ENCODE data around the gene WBP4. TPM values are rescaled to one million over a fixed set of nuclear protein-coding genes. Genes with fewer than 3 reads are reported as not detected.
"Not testable (repeated sequence)": the region's sequence is repeated elsewhere in the genome, so short reads cannot be mapped to it uniquely, and the experiment has no call there.

Gene WBP4
- total and polyA plus RNA-seq, 9 donors: 11.7 to 17.5 (median 16.7) TPM

DNA sequence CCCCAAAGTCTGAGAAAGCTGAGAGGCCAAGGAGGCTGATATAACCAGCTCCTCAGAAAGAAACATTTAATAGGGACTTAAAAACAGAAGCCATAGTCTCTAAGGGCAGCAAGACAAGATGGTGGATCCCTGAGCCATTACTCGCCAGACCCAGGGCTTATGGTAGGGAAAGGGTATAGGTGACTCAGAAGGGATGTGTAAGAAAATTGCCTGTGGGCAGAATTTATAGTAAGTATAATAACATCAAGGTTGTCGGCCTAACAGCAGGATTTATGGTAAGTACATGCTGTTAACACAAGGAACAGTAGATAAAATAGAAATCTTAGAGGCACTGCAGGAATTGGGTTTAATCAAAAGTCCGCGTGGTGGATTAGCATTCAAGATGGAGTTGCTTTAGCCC is 56.6 kb downstream of the WBP4 start:
- Histone ChIP-seq H3K27me3 (ENCODE audit: control insufficient read depth, insufficient read depth, low read length) (no peaks in the 10 kb centered on the region), H3K4me3 (ENCODE audit: low read length) (no peak overlapping the region), H3K4me1 (ENCODE audit: control insufficient read depth, insufficient read depth, low read length) (no peaks in the 10 kb centered on the region), H3K27ac (ENCODE audit: low read length) (no peak overlapping the region), H3K9me3 (replicated peaks; ENCODE audit: control insufficient read depth, low read depth, low read length) (no peaks in the 10 kb centered on the region), H3K36me3 (ENCODE audit: control insufficient read depth, insufficient read depth, low read length) (no peaks in the 10 kb centered on the region)
- DNase-seq: no peak
- 71% methylated on average over 1 of the region's 4 CpGs for WGBS (ENCODE audit: insufficient coverage)

- peak; percentile 54 for DNase-seq
- Histone ChIP-seq H3K4me1 (ENCODE audit: control insufficient read depth, insufficient read depth, low read length) (no peaks in the 10 kb centered on the region), H3K9me3 (replicated peaks; ENCODE audit: control insufficient read depth, low read depth, low read length) (no peaks in the 10 kb centered on the region), H3K27ac (ENCODE audit: low read length) (no peak overlapping the region), H3K4me3 (ENCODE audit: low read length) (no peak overlapping the region), H3K36me3 (ENCODE audit: control insufficient read depth, insufficient read depth, low read length) (no peaks in the 10 kb centered on the region), H3K27me3 (ENCODE audit: control insufficient read depth, insufficient read depth, low read length) (no peaks in the 10 kb centered on the region)
- WGBS (ENCODE audit: insufficient coverage): no CpG with 5 or more reads among the region's 2 CpGs
These were observed 61.5 kb downstream of the WBP4 start for GRCh38 chr13:41122838-41123237.

GRCh38 chr13:41127701-41128100 is 66.4 kb downstream of the WBP4 start:
- Histone ChIP-seq H3K9me3 (replicated peaks; ENCODE audit: control insufficient read depth, low read depth, low read length) (no peaks in the 10 kb centered on the region), H3K4me3 (ENCODE audit: low read length) (no peak overlapping the region), H3K4me1 (ENCODE audit: control insufficient read depth, insufficient read depth, low read length) (peaks cover 17% of the 10 kb centered on the region), H3K27me3 (ENCODE audit: control insufficient read depth, insufficient read depth, low read length) (no peaks in the 10 kb centered on the region), H3K27ac (ENCODE audit: low read length) (no peak overlapping the region), H3K36me3 (ENCODE audit: control insufficient read depth, insufficient read depth, low read length) (peaks cover 6% of the 10 kb centered on the region)
- DNase-seq: no peak
- no CpG with 5 or more reads among the region's 3 CpGs for WGBS (ENCODE audit: insufficient coverage)

- H3K4me3 ChIP-seq (ENCODE audit: low read length): no peak overlapping the region
- WGBS (ENCODE audit: insufficient coverage): 94% methylated on average over 2 of the region's 3 CpGs
- no peak overlapping the region for H3K27ac ChIP-seq (ENCODE audit: low read length)
These were observed 69.0 kb downstream of the WBP4 start for GRCh38 chr13:41130356-41130755.

DNA sequence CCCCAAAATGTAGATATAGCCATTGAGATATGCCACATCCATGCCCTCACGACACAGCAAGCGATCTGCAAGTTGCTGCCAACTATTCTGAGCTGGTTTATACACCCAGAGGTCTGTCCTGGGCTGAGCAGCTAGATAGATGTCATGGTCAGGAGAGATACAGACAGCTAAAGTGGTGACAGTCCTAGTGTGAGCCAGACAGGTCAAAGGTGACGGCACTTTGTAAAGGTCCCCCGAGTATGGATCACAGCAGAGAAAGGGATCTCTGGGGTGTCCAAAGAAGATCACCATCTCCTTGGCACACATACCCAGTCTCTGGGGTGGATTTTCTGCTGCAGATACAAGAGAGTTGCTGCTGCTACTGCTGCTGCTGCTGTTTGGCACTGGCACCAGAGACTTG is 69.9 kb downstream of the WBP4 start:
- not testable (repeated sequence) for H3K27me3 ChIP-seq (ENCODE audit: control insufficient read depth, insufficient read depth, low read length); H3K4me3 ChIP-seq (ENCODE audit: low read length); DNase-seq; H3K27ac ChIP-seq (ENCODE audit: low read length); H3K36me3 ChIP-seq (ENCODE audit: control insufficient read depth, insufficient read depth, low read length); H3K9me3 ChIP-seq (replicated peaks; ENCODE audit: control insufficient read depth, low read depth, low read length)
- WGBS (ENCODE audit: insufficient coverage): 100% methylated on average over 2 of the region's 4 CpGs
- peaks cover 21% of the 10 kb centered on the region for H3K4me1 ChIP-seq (ENCODE audit: control insufficient read depth, insufficient read depth, low read length)

More at GRCh38 chr13:41130356-41130755, 69.0 kb downstream of the WBP4 start:
- Histone ChIP-seq H3K36me3 (ENCODE audit: control insufficient read depth, insufficient read depth, low read length) (peaks cover 6% of the 10 kb centered on the region), H3K4me1 (ENCODE audit: control insufficient read depth, insufficient read depth, low read length) (peaks cover 21% of the 10 kb centered on the region), H3K9me3 (replicated peaks; ENCODE audit: control insufficient read depth, low read depth, low read length) (no peaks in the 10 kb centered on the region), H3K27me3 (ENCODE audit: control insufficient read depth, insufficient read depth, low read length) (no peaks in the 10 kb centered on the region)
- no peak for DNase-seq

DNA sequence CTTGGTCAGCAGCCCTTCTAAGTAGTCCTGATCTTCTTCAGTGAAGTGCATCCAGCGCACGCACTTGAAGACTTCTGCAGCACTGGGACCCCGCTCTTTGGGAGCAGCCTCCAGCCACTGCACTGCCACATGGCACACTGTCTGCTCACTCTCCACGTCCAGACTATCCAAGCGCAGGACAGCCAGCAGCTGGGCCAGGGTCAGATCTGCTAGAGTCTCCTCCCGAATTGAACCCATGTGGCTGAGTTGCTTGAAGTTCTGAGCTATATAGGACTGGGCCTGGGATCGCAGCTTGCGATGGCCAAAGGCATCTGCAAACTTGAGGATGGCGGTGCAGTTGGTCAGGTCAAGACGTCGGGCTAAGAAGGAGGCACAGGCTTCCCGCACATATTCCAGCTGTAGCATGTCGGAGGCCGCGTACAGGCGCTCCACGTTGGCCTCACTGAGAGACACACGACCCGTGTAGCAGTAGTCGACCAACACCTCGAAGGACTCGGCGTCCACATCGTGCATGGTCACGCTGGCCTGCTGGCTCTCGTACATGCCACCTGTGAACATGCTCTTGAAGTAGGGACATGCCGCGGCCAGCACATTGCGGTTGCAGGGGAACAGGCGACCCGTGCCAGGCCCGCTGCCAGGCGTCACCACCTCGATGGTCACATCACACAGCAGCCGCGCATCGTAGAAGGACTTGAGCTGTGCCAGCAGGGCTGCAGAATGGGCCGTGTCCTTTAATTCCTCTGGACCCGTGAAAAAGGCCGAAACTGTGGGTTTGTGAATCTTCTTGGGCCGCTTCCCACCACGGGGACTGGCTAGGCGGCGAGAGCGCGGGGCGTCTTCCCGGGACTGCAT is 70.6 kb downstream of the WBP4 start:
- H3K27me3 ChIP-seq (ENCODE audit: control insufficient read depth, insufficient read depth, low read length); H3K9me3 ChIP-seq (replicated peaks; ENCODE audit: control insufficient read depth, low read depth, low read length); H3K36me3 ChIP-seq (ENCODE audit: control insufficient read depth, insufficient read depth, low read length): not testable (repeated sequence)
- 17% methylated on average over 39 of the region's 48 CpGs for WGBS (ENCODE audit: insufficient coverage)
- peak; percentile 10 for DNase-seq
- Histone ChIP-seq H3K4me3 (ENCODE audit: low read length) (peak overlapping the region; percentile 85), H3K27ac (ENCODE audit: low read length) (peak overlapping the region; percentile 92), H3K4me1 (ENCODE audit: control insufficient read depth, insufficient read depth, low read length) (peaks cover 21% of the 10 kb centered on the region)

GRCh38 chr13:41132512-41133152 is 71.3 kb downstream of the WBP4 start, which contains the start of gene KBTBD6:
KBTBD6 (minus strand) TSS chr13:41132802; CDS start chr13:41132511, 291 bp downstream.
- peak; percentile 100 for DNase-seq
- peak within 1 kb of the TSS; percentile 85 for H3K4me3 ChIP-seq (ENCODE audit: low read length)
- peaks cover 21% of the 10 kb centered on the region for H3K4me1 ChIP-seq (ENCODE audit: control insufficient read depth, insufficient read depth, low read length)
- under 1% methylated on average over 42 of the region's 45 CpGs for WGBS (ENCODE audit: insufficient coverage)
- no peaks in the 10 kb centered on the region for H3K27me3 ChIP-seq (ENCODE audit: control insufficient read depth, insufficient read depth, low read length)
- H3K27ac ChIP-seq (ENCODE audit: low read length): peak within 1 kb of the TSS; percentile 92
- no peaks in the 10 kb centered on the region for H3K9me3 ChIP-seq (replicated peaks; ENCODE audit: control insufficient read depth, low read depth, low read length)
- H3K36me3 ChIP-seq (ENCODE audit: control insufficient read depth, insufficient read depth, low read length): peaks cover 6% of the 10 kb centered on the region

Other genes starting within 250 kb of the WBP4 start
- gene ELF1, start 42.2 kb upstream of the WBP4 start, total RNA-seq: 25.8 TPM
- gene ELF1, start 42.2 kb upstream of the WBP4 start, polyA plus RNA-seq (ENCODE audit: insufficient read depth in 1 of 8, insufficient read length in 8 of 8, low replicate concordance in 1 of 8): 10 to 100 TPM; 21.7 to 39.5 (median 28.8) TPM
- 9.3 TPM for gene KBTBD6, start 71.3 kb downstream of the WBP4 start, total RNA-seq
- gene KBTBD6, start 71.3 kb downstream of the WBP4 start, polyA plus RNA-seq (ENCODE audit: insufficient read depth in 1 of 8, insufficient read length in 8 of 8, low replicate concordance in 1 of 8): 10 to 100 TPM in 5 of 8 donors, 1 to 10 TPM in 3; 8.6 to 14.6 (median 11.3) TPM
- gene KBTBD7, start 133.1 kb downstream of the WBP4 start, total RNA-seq: 8.8 TPM
- gene KBTBD7, start 133.1 kb downstream of the WBP4 start, polyA plus RNA-seq (ENCODE audit: insufficient read depth in 1 of 8, insufficient read length in 8 of 8, low replicate concordance in 1 of 8): 10 to 100 TPM in 1 of 8 donors, 1 to 10 TPM in 7; 7.3 to 11.0 (median 8.7) TPM
- gene MTRF1, start 202.1 kb downstream of the WBP4 start, total RNA-seq: 11.5 TPM
- gene MTRF1, start 202.1 kb downstream of the WBP4 start, polyA plus RNA-seq (ENCODE audit: insufficient read depth in 1 of 8, insufficient read length in 8 of 8, low replicate concordance in 1 of 8): 10 to 100 TPM in 4 of 8 donors, 1 to 10 TPM in 4; 8.6 to 13.2 (median 9.7) TPM
- gene NAA16, start 249.8 kb downstream of the WBP4 start, total RNA-seq: 16.2 TPM
- 10 to 100 TPM; 12.2 to 27.1 (median 16.7) TPM for gene NAA16, start 249.8 kb downstream of the WBP4 start, polyA plus RNA-seq (ENCODE audit: insufficient read depth in 1 of 8, insufficient read length in 8 of 8, low replicate concordance in 1 of 8)